SK-N-SH (cell line): ENCODE data around the gene SLCO2A1. TPM values are rescaled to one million over a fixed set of nuclear protein-coding genes. Genes with fewer than 3 reads are reported as not detected.

ENCODE experiments used
- CTCF ChIA-PET: fragments of 300-600, 350-600 bp; formaldehyde crosslinking; extraction: SDS; loops from one replicate; lab custom pipeline; 2021; lab: Yijun Ruan, JAX
- POLR2A ChIA-PET: fragments of 350-600 bp; sonication (Branson Sonifier 250); formaldehyde crosslinking; extraction: SDS; loops from one replicate; lab custom pipeline; 2020; ENCODE audit warnings: antibody characterized with exemption, inconsistent platforms; lab: Yijun Ruan, JAX
- DNase-seq: peaks from one replicate; pipeline ENCODE4 v3.0.0; 2012
- H2AFZ ChIP-seq: fragments of 200-600 bp; sonication (generic); 2 replicates; pipeline ENCODE4 v1.8.1; 2016; ENCODE audit warnings: antibody characterized with exemption, mild to moderate bottlenecking, low read depth
- H3F3A ChIP-seq: fragments of 200-600 bp; sonication (generic); replicated peaks from 2 replicates; pipeline ENCODE3; 2016; ENCODE audit warnings: antibody characterized with exemption, mild to moderate bottlenecking; ENCODE audit not compliant: insufficient read depth
- H3K27ac ChIP-seq, 2 experiments: fragments of 200-500 bp in 1 of 2; fragments of 200-600 bp in 1 of 2; sonication (Bioruptor generic) in 1 of 2; sonication (generic), shearing (Covaris generic) in 1 of 2; 2 replicates each; pipeline versions ENCODE4 v1.5.1 to v1.6.1; 2014 to 2016; ENCODE audit warnings: low read depth in 2 of 2, inconsistent platforms in 1 of 2, low read length in 1 of 2, mild to moderate bottlenecking in 1 of 2, mixed read lengths in 1 of 2
- H3K27me3 ChIP-seq: fragments of 200-600 bp; sonication (generic), shearing (Covaris generic); 2 replicates; pipeline ENCODE4 v1.6.1; 2016; ENCODE audit warnings: mixed run types; ENCODE audit not compliant: insufficient read depth
- H3K36me3 ChIP-seq, 2 experiments: fragments of 200-500 bp in 1 of 2; fragments of 200-600 bp in 1 of 2; sonication (Bioruptor generic) in 1 of 2; sonication (generic) in 1 of 2; replicated peaks in 1 of 2; 2 replicates each; pipeline versions ENCODE3 to v1.5.1; 2014 to 2016; ENCODE audit warnings: low read length in 1 of 2, mild to moderate bottlenecking in 1 of 2; ENCODE audit not compliant: insufficient read depth in 2 of 2, control insufficient read depth in 1 of 2
- H3K4me1 ChIP-seq, 2 experiments: fragments of 200-500 bp in 1 of 2; fragments of 200-600 bp in 1 of 2; sonication (Bioruptor generic) in 1 of 2; sonication (generic), shearing (Covaris generic) in 1 of 2; 2 replicates each; pipeline versions ENCODE4 v1.5.1 to v1.6.1; 2014 to 2016; ENCODE audit warnings: low read depth in 1 of 2, low read length in 1 of 2, mixed run types in 1 of 2; ENCODE audit not compliant: insufficient read depth in 2 of 2, control insufficient read depth in 1 of 2
- H3K4me2 ChIP-seq: fragments of 200-600 bp; sonication (generic), shearing (Covaris generic); 2 replicates; pipeline ENCODE4 v1.6.1; 2017; ENCODE audit warnings: mixed run types
- H3K4me3 ChIP-seq, 2 experiments: fragments of 200-500 bp in 1 of 2; fragments of 200-600 bp in 1 of 2; sonication (Bioruptor generic) in 1 of 2; sonication (generic), shearing (Covaris generic) in 1 of 2; 2 replicates each; pipeline versions ENCODE4 v1.5.1 to v1.8.1; 2014 to 2016; ENCODE audit warnings: low read depth in 2 of 2, inconsistent platforms in 1 of 2, low read length in 1 of 2, mild to moderate bottlenecking in 1 of 2, mixed read lengths in 1 of 2, moderate library complexity in 1 of 2
- H3K79me2 ChIP-seq: fragments of 200-600 bp; sonication (generic); 2 replicates; pipeline ENCODE4 v1.8.1; 2017; ENCODE audit warnings: mild to moderate bottlenecking; ENCODE audit not compliant: insufficient read depth
- H3K9ac ChIP-seq: fragments of 200-600 bp; sonication (generic); 2 replicates; pipeline ENCODE4 v1.6.1; 2017; ENCODE audit warnings: mixed run types
- H3K9me2 ChIP-seq: fragments of 200-600 bp; sonication (generic); 2 replicates; pipeline ENCODE4 v1.6.1; 2017; ENCODE audit warnings: mixed run types
- H3K9me3 ChIP-seq: fragments of 200-600 bp; sonication (generic); 2 replicates; pipeline ENCODE4 v1.6.1; 2017; ENCODE audit warnings: mixed run types, mild to moderate bottlenecking, moderate library complexity
- H4K20me1 ChIP-seq: fragments of 200-600 bp; sonication (generic); 2 replicates; pipeline ENCODE4 v1.6.1; 2017; ENCODE audit warnings: mild to moderate bottlenecking, mixed run types; ENCODE audit not compliant: insufficient read depth
- ELF1 ChIP-seq: IDR thresholded peaks from 2 replicates; pipeline ENCODE4 v1.4.0; 2012
- EP300 ChIP-seq, 2 experiments: IDR thresholded peaks; 2 replicates each; pipeline versions ENCODE4 v1.4.0 to v1.6.1; 2012; ENCODE audit warnings: borderline replicate concordance in 1 of 2, low read depth in 1 of 2, low read length in 1 of 2
- EZH2phosphoT487 ChIP-seq: fragments of 200-600 bp; sonication (generic); IDR thresholded peaks from 2 replicates; pipeline ENCODE4 v1.6.1; 2017; ENCODE audit warnings: low read depth, mixed run types, mild to moderate bottlenecking, antibody characterized with exemption, moderate library complexity, borderline replicate concordance
- FOSL2 ChIP-seq: IDR thresholded peaks from 2 replicates; pipeline ENCODE4 v1.4.0; 2012; ENCODE audit warnings: low read depth, mild to moderate bottlenecking, moderate library complexity, borderline replicate concordance
- FOXJ3 ChIP-seq: sonication (generic); formaldehyde crosslinking; IDR thresholded peaks from 2 replicates; pipeline ENCODE4 v1.5.1; 2020; ENCODE audit warnings: mild to moderate bottlenecking, missing genetic modification reagents
- FOXM1 ChIP-seq: IDR thresholded peaks from 2 replicates; pipeline ENCODE4 v1.4.0; 2012; ENCODE audit warnings: low read depth, mild to moderate bottlenecking
- GATA2 ChIP-seq: sonication (generic); formaldehyde crosslinking; IDR thresholded peaks from 2 replicates; pipeline ENCODE4 v1.5.0; 2020; ENCODE audit warnings: mild to moderate bottlenecking, missing genetic modification reagents
- JUND ChIP-seq: IDR thresholded peaks from 2 replicates; pipeline ENCODE4 v1.4.0; 2012
- NFIC ChIP-seq: IDR thresholded peaks from 2 replicates; pipeline ENCODE4 v1.4.0; 2012; ENCODE audit warnings: borderline replicate concordance
- POLR2AphosphoS5 ChIP-seq: IDR thresholded peaks from 2 replicates; pipeline ENCODE4 v1.6.1; 2012; ENCODE audit warnings: low read depth, low read length
- RAD21 ChIP-seq: IDR thresholded peaks from 2 replicates; pipeline ENCODE4 v1.6.1; 2012; ENCODE audit warnings: mild to moderate bottlenecking, low read length
- RCOR1 ChIP-seq: fragments of 150-350 bp; IDR thresholded peaks from 2 replicates; pipeline ENCODE4 v1.6.1; 2017; ENCODE audit warnings: antibody characterized with exemption, low read length
- RXRA ChIP-seq: IDR thresholded peaks from 2 replicates; pipeline ENCODE4 v1.4.0; 2012; ENCODE audit warnings: low read depth, mild to moderate bottlenecking, borderline replicate concordance
- TAF1 ChIP-seq: IDR thresholded peaks from 2 replicates; pipeline ENCODE4 v1.6.1; 2012; ENCODE audit warnings: low read depth, mild to moderate bottlenecking, low read length, moderate library complexity, borderline replicate concordance
- WGBS: methylation state at CpG from one replicate; pipeline ENCODE4 v1.1.6; 2017; ENCODE audit warnings: low lambda C conversion rate; 5-methylcytosine and 5-hydroxymethylcytosine counted together
- polyA plus RNA-seq, 3 experiments: library from polyadenylated mRNA; depleted of rRNA; stranded (reverse); fragments of >200 nt; gene quantifications; 2 replicates each; pipeline ENCODE4 v1.2.3, GENCODE V29; 2012
- TF ChIP-seq, protein P1 (sequence below): IDR thresholded peaks from 2 replicates; pipeline ENCODE4 v1.6.1; 2012; ENCODE audit warnings: mild to moderate bottlenecking, low read depth, low read length, moderate library complexity
- TF ChIP-seq, protein P2 (sequence below): IDR thresholded peaks from 2 replicates; pipeline ENCODE4 v1.4.0; 2012; ENCODE audit warnings: low read depth, borderline replicate concordance
- TF ChIP-seq, protein P3 (sequence below): IDR thresholded peaks from 2 replicates; pipeline ENCODE4; 2012
- TF ChIP-seq, protein P4 (sequence below): fragments of 150-350 bp; IDR thresholded peaks from 2 replicates; pipeline ENCODE4 v1.6.1; 2017; ENCODE audit warnings: antibody characterized with exemption, low read length, low read depth, borderline replicate concordance

Gene SLCO2A1
- polyA plus RNA-seq, 1 of the 3 experiments (the other 2 are of a cell fraction): 9.3 TPM

DNA sequence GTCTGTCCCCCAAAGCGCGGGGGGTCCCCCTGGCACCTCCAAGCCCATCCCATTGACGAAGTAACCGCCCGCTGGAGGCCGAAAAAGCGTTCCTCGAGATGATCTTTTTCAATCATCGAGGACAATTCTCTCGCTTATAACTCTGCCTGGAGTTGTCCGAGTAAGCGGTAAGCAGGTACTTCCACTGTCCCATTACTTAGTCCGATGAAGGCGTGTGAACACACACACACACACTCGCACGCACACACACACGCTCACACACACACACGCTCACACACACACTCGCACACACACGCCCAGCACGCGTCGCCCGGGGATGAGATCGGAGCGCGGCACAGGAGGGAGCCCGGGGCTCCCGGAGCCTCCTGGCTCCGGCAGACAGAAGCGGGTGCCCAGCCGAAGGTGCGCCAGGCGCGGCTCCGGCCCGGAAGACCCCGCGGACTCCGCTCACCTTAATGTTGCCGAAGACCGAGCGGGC lies 430 bp downstream of the SLCO2A1 start:
- Histone ChIP-seq H3K4me2 (peak overlapping the region; percentile 89), H3K9ac (no peak overlapping the region; the same call in 1 of the 2 replicates), H3K9me3 (no peaks in the 10 kb centered on the region), H3K36me3 (no peaks in the 10 kb centered on the region)
- TF ChIP-seq FOXJ3 (CRISPR knock-in tag): no peak
- TF ChIP-seq POLR2AphosphoS5: no peak
- TF ChIP-seq, protein P1, sequence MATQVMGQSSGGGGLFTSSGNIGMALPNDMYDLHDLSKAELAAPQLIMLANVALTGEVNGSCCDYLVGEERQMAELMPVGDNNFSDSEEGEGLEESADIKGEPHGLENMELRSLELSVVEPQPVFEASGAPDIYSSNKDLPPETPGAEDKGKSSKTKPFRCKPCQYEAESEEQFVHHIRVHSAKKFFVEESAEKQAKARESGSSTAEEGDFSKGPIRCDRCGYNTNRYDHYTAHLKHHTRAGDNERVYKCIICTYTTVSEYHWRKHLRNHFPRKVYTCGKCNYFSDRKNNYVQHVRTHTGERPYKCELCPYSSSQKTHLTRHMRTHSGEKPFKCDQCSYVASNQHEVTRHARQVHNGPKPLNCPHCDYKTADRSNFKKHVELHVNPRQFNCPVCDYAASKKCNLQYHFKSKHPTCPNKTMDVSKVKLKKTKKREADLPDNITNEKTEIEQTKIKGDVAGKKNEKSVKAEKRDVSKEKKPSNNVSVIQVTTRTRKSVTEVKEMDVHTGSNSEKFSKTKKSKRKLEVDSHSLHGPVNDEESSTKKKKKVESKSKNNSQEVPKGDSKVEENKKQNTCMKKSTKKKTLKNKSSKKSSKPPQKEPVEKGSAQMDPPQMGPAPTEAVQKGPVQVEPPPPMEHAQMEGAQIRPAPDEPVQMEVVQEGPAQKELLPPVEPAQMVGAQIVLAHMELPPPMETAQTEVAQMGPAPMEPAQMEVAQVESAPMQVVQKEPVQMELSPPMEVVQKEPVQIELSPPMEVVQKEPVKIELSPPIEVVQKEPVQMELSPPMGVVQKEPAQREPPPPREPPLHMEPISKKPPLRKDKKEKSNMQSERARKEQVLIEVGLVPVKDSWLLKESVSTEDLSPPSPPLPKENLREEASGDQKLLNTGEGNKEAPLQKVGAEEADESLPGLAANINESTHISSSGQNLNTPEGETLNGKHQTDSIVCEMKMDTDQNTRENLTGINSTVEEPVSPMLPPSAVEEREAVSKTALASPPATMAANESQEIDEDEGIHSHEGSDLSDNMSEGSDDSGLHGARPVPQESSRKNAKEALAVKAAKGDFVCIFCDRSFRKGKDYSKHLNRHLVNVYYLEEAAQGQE: no peak
- no peak for TF ChIP-seq GATA2
- no peak for TF ChIP-seq TAF1
- no peak for TF ChIP-seq RAD21
- no peak for TF ChIP-seq RCOR1
- TF ChIP-seq ELF1: no peak
- TF ChIP-seq, protein P2, sequence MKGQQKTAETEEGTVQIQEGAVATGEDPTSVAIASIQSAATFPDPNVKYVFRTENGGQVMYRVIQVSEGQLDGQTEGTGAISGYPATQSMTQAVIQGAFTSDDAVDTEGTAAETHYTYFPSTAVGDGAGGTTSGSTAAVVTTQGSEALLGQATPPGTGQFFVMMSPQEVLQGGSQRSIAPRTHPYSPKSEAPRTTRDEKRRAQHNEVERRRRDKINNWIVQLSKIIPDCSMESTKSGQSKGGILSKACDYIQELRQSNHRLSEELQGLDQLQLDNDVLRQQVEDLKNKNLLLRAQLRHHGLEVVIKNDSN: no peak
- no peak for TF ChIP-seq EP300 (IDR thresholded peaks at IDR 0.05; ENCODE audit: borderline replicate concordance in 1 of 2, low read depth in 1 of 2, low read length in 1 of 2)
- no peak for TF ChIP-seq FOXM1
- TF ChIP-seq, protein P3, sequence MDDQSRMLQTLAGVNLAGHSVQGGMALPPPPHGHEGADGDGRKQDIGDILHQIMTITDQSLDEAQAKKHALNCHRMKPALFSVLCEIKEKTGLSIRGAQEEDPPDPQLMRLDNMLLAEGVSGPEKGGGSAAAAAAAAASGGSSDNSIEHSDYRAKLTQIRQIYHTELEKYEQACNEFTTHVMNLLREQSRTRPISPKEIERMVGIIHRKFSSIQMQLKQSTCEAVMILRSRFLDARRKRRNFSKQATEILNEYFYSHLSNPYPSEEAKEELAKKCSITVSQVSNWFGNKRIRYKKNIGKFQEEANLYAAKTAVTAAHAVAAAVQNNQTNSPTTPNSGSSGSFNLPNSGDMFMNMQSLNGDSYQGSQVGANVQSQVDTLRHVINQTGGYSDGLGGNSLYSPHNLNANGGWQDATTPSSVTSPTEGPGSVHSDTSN: no peak
- TF ChIP-seq FOSL2: no peak
- TF ChIP-seq RXRA: no peak
- no peak for TF ChIP-seq NFIC
- TF ChIP-seq EZH2phosphoT487: no peak
- TF ChIP-seq, protein P4, sequence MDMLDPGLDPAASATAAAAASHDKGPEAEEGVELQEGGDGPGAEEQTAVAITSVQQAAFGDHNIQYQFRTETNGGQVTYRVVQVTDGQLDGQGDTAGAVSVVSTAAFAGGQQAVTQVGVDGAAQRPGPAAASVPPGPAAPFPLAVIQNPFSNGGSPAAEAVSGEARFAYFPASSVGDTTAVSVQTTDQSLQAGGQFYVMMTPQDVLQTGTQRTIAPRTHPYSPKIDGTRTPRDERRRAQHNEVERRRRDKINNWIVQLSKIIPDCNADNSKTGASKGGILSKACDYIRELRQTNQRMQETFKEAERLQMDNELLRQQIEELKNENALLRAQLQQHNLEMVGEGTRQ: no peak
- TF ChIP-seq JUND: no peak
- TF ChIP-seq, all 33 proteins: peak for 0
- peaks cover 4% of the 10 kb centered on the region; the same call in 1 of the 2 replicates for H3K27me3 ChIP-seq
- H3F3A ChIP-seq: no peaks in the 10 kb centered on the region
- H3K27ac ChIP-seq: no peak overlapping the region
- POLR2A ChIA-PET: no interaction called here
- WGBS: no CpG with 5 or more reads among the region's 43 CpGs
- no peaks in the 10 kb centered on the region for H3K9me2 ChIP-seq
- H3K4me3 ChIP-seq: peak overlapping the region; percentile 62 to 65
- no peaks in the 10 kb centered on the region for H4K20me1 ChIP-seq
- CTCF ChIA-PET: no interaction called here
- H3K4me1 ChIP-seq: peaks cover 0 to 6% of the 10 kb centered on the region in 2 experiments; a peak in 1 of 4 replicates
- DNase-seq: peak; percentile 42
- no peaks in the 10 kb centered on the region for H3K79me2 ChIP-seq
- H2AFZ ChIP-seq: peak overlapping the region; percentile 81; the same call in 1 of the 2 replicates
